Neural cell (in vitro differentiated cells): ENCODE data around the gene TMEM39A. TPM values are rescaled to one million over a fixed set of nuclear protein-coding genes. Genes with fewer than 3 reads are reported as not detected.

ENCODE experiments used
- H2AFZ ChIP-seq: fragments of 200-600, 300-800 bp; sonication (generic), shearing (Covaris generic); 2 replicates; pipeline ENCODE4 v1.6.0; 2014; ENCODE audit warnings: low read depth, mild to moderate bottlenecking, antibody characterized with exemption, low read length, moderate library complexity
- H3F3A ChIP-seq: fragments of 200-600 bp; shearing (Covaris generic); 2 replicates; pipeline ENCODE4 v1.6.1; 2016; ENCODE audit warnings: mild to moderate bottlenecking, moderate library complexity, mixed read lengths, antibody characterized with exemption, low read length; ENCODE audit not compliant: insufficient read depth, poor library complexity, severe bottlenecking
- H3K27ac ChIP-seq: fragments of 200-600, 300-800 bp; sonication (generic), shearing (Covaris generic); 2 replicates; pipeline ENCODE4 v1.5.1; 2014; ENCODE audit warnings: mild to moderate bottlenecking, low read length, moderate library complexity
- H3K27me3 ChIP-seq: fragments of 300-800, 200-600 bp; sonication (generic), shearing (Covaris generic); 2 replicates; pipeline ENCODE4 v1.6.0; 2014; ENCODE audit warnings: mild to moderate bottlenecking, low read depth, low read length, moderate library complexity; ENCODE audit not compliant: insufficient read depth
- H3K36me3 ChIP-seq: fragments of 300-800, 200-600 bp; sonication (generic), shearing (Covaris generic); 2 replicates; pipeline ENCODE4 v1.5.1; 2014; ENCODE audit warnings: mild to moderate bottlenecking, antibody characterized with exemption, low read length, moderate library complexity; ENCODE audit not compliant: insufficient read depth
- H3K4me2 ChIP-seq: fragments of 300-800, 200-600 bp; sonication (generic), shearing (Covaris generic); 2 replicates; pipeline ENCODE4 v1.6.0; 2014; ENCODE audit warnings: mild to moderate bottlenecking, low read length
- H3K4me3 ChIP-seq: fragments of 300-800, 200-600 bp; sonication (generic), shearing (Covaris generic); 2 replicates; pipeline ENCODE4 v1.5.1; 2014; ENCODE audit warnings: mild to moderate bottlenecking, low read length, moderate library complexity
- H3K79me2 ChIP-seq: fragments of 200-600 bp; shearing (Covaris generic); replicated peaks from 2 replicates; pipeline ENCODE4 v1.6.0; 2014; ENCODE audit warnings: mild to moderate bottlenecking, low read length, moderate library complexity; ENCODE audit not compliant: insufficient read depth
- H3K9ac ChIP-seq: fragments of 300-800, 200-600 bp; sonication (generic), shearing (Covaris generic); 2 replicates; pipeline ENCODE4 v1.6.1; 2016; ENCODE audit warnings: mild to moderate bottlenecking, low read length, mixed read lengths
- H3K9me2 ChIP-seq: fragments of 200-600 bp; shearing (Covaris generic); 2 replicates; pipeline ENCODE4 v1.6.1; 2016; ENCODE audit warnings: mild to moderate bottlenecking, low read length, mixed read lengths; ENCODE audit not compliant: insufficient read depth
- H3K9me3 ChIP-seq: fragments of 200-600, 300-800 bp; sonication (generic), shearing (Covaris generic); 2 replicates; pipeline ENCODE4 v1.6.1; 2016; ENCODE audit warnings: mild to moderate bottlenecking, mixed run types, low read length, moderate library complexity, mixed read lengths
- H4K20me1 ChIP-seq: fragments of 200-600 bp; shearing (Covaris generic); 2 replicates; pipeline ENCODE4 v1.6.1; 2016; ENCODE audit warnings: mild to moderate bottlenecking, mixed run types; ENCODE audit not compliant: insufficient read depth
- CTCF ChIP-seq: fragments of 450-650 bp; IDR thresholded peaks from 2 replicates; pipeline ENCODE4 v1.5.1; 2014; ENCODE audit warnings: antibody characterized with exemption, mild to moderate bottlenecking, moderate library complexity; ENCODE audit not compliant: poor library complexity, severe bottlenecking
- EP300 ChIP-seq: fragments of 450-650 bp; conservative IDR thresholded peaks from 2 replicates; pipeline ENCODE4 v1.6.1; 2014; ENCODE audit warnings: antibody characterized with exemption, mild to moderate bottlenecking, moderate library complexity; ENCODE audit not compliant: poor library complexity, severe bottlenecking
- EZH2 ChIP-seq: fragments of 200-600, 300-800 bp; shearing (Covaris generic), sonication (generic); IDR thresholded peaks from 2 replicates; pipeline ENCODE4 v1.6.1; 2014; ENCODE audit warnings: antibody characterized with exemption, low read length, borderline replicate concordance, mild to moderate bottlenecking; ENCODE audit not compliant: insufficient read depth, poor library complexity, severe bottlenecking
- MXI1 ChIP-seq: fragments of 450-650 bp; conservative IDR thresholded peaks from 2 replicates; pipeline ENCODE4 v1.6.1; 2014; ENCODE audit warnings: antibody characterized with exemption, mild to moderate bottlenecking; ENCODE audit not compliant: poor library complexity, severe bottlenecking
- POLR2AphosphoS5 ChIP-seq: IDR thresholded peaks from 2 replicates; pipeline ENCODE4 v1.6.1; 2012
- RAD21 ChIP-seq: fragments of 450-650 bp; conservative IDR thresholded peaks from 2 replicates; pipeline ENCODE4 v1.6.1; 2014; ENCODE audit warnings: antibody characterized with exemption, mild to moderate bottlenecking, moderate library complexity
- REST ChIP-seq: IDR thresholded peaks from 2 replicates; pipeline ENCODE4 v1.6.1; 2012; ENCODE audit warnings: borderline replicate concordance
- SMC3 ChIP-seq: fragments of 450-650 bp; conservative IDR thresholded peaks from 2 replicates; pipeline ENCODE4 v1.6.1; 2014; ENCODE audit warnings: antibody characterized with exemption, mild to moderate bottlenecking, moderate library complexity; ENCODE audit not compliant: poor library complexity
- TAF1 ChIP-seq: IDR thresholded peaks from 2 replicates; pipeline ENCODE4 v1.6.1; 2012; ENCODE audit warnings: low read depth
- polyA plus RNA-seq: library from polyadenylated mRNA; depleted of rRNA; stranded (reverse); fragments of >200 nt; gene quantifications from 2 replicates; pipeline ENCODE4 v1.2.3, GENCODE V29; 2014

TMEM39A gene
- polyA plus RNA-seq, 1 donor from 2014 or later: 21.1 TPM

GRCh38 chr3:119490153-119490552, 26.7 kb upstream of the TMEM39A start:
- Histone ChIP-seq H2AFZ (no peak overlapping the region), H3K27ac (no peak overlapping the region), H3K9me2 (no peaks in the 10 kb centered on the region), H3K79me2 (no peaks in the 10 kb centered on the region), H3K36me3 (peaks cover 8% of the 10 kb centered on the region), H3K4me3 (no peak overlapping the region), H4K20me1 (no peaks in the 10 kb centered on the region), H3K27me3 (no peaks in the 10 kb centered on the region), H3K9me3 (no peaks in the 10 kb centered on the region), H3F3A (no peaks in the 10 kb centered on the region), H3K4me2 (no peak overlapping the region), H3K9ac (no peak overlapping the region)
- TF ChIP-seq POLR2AphosphoS5 (no peak), SMC3 (no peak), RAD21 (no peak), EP300 (no peak), TAF1 (no peak), EZH2 (no peak), REST (no peak), MXI1 (no peak), CTCF (no peak)

GRCh38 chr3:119485563-119485962, 22.1 kb upstream of the TMEM39A start:
- Histone ChIP-seq H3K9ac (no peak overlapping the region), H4K20me1 (no peaks in the 10 kb centered on the region), H3K36me3 (peaks cover 8% of the 10 kb centered on the region), H3K9me2 (no peaks in the 10 kb centered on the region), H3K27ac (no peak overlapping the region), H3F3A (no peaks in the 10 kb centered on the region), H3K4me2 (no peak overlapping the region), H3K79me2 (no peaks in the 10 kb centered on the region), H3K9me3 (no peaks in the 10 kb centered on the region), H3K4me3 (no peak overlapping the region), H2AFZ (no peak overlapping the region), H3K27me3 (no peaks in the 10 kb centered on the region)
- no peak for TF ChIP-seq SMC3
- TF ChIP-seq MXI1: no peak
- TF ChIP-seq EP300: no peak
- no peak for TF ChIP-seq REST
- TF ChIP-seq CTCF: no peak
- no peak for TF ChIP-seq TAF1
- no peak for TF ChIP-seq POLR2AphosphoS5
- TF ChIP-seq RAD21: no peak
- TF ChIP-seq EZH2: no peak
